NCI-H2029 treated with DMSO at 0.1 percent for 48 hours (cell line): ENCODE measurements around the gene SLC39A7.

Experiments
- DNase-seq: peaks from one replicate; lab custom pipeline; 2025; lab: John Stamatoyannopoulos, UW

Gene SLC39A7

GRCh38 chr6:33190504-33191107 is 10.1 kb upstream of the SLC39A7 start:
- DNase-seq: no peak

DNA sequence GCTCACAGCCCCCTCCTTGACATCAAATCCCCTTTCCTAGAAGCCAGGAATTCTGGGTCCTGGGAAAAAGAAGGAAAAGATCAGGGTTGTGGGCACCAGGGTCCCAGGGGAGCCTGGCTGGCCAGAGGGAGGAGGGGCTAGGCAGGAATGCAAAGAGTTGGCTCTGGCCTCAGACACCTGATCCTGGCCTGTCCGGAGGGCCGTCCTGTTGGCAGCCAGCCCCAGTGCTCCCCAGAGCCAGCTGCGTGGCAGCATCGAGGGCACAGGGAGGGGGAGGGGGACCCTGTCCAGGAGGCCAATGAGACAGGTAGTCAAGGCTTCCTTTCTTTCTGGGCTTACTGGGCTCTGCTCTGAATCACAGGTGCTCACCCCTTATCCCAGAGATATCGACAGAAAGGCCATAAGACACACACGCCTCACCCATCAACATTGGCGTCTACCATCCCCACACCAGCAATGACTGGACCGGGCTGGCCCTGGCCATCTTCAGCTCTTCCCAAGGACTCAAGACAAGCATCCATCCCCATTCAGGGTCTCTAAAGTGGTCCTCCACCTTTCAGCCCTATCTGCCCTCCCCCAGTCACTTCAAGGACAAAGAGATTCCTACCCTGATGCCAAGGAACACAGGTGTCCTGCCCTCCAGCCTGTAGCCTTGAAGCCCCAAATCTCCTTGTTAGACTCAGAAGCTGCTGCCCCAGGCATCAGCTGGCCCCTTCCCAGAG is 9.1 kb upstream of the SLC39A7 start:
- DNase-seq: no peak

GRCh38 chr6:33192105-33192646 is 8.5 kb upstream of the SLC39A7 start, which contains the start of gene COL11A2:
Gene COL11A2 (minus strand): TSS chr6:33192467. CDS start chr6:33192240, 227 bp downstream.
- DNase-seq: no peak

DNA sequence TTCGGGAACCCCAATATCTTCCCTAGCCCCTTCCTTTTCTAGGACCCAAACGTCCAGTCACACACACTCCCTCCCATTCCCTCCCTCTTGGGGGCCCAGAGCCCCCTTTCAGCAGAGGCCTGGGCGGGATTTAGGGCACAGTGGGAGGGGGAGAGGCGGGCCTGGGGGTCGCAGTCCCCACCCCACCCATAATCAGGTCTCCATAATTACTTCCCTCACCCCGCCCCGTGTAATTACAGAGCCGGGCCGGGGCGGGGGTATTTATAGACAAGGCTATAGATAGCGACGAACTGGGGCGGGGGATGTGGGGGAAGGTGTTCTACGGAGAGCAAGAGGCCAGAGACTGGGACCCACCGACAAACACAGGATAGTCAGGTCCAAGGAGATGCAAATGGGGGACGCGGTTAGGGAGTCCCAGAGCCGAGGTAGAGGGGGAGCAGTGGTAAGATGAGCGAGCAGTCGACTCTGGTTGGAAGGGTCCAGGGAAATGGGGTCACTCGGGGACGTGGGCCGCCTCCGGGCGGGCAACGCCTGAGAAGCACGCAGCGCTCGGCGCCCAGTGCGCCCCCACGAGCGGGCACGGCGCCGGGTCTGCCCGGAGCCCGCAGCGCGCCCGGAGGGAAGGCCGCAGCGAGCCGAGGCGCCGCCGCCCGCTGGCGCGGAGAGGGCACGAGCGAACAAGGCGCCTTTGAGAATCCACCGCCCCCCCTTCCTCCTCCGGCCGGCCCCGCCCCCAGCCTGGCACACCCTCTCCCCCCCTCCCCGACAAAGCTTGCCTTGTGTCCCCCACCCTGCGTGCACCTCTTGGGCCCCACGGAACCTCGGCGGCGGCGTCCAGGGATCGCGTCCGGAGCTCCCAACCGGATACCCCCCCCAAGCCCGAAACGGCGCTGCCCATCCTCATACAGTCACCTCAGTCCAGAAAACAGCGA is 7.7 kb upstream of the SLC39A7 start:
- no peak for DNase-seq

GRCh38 chr6:33193619-33194018 is 7.0 kb upstream of the SLC39A7 start:
- DNase-seq: no peak

DNA sequence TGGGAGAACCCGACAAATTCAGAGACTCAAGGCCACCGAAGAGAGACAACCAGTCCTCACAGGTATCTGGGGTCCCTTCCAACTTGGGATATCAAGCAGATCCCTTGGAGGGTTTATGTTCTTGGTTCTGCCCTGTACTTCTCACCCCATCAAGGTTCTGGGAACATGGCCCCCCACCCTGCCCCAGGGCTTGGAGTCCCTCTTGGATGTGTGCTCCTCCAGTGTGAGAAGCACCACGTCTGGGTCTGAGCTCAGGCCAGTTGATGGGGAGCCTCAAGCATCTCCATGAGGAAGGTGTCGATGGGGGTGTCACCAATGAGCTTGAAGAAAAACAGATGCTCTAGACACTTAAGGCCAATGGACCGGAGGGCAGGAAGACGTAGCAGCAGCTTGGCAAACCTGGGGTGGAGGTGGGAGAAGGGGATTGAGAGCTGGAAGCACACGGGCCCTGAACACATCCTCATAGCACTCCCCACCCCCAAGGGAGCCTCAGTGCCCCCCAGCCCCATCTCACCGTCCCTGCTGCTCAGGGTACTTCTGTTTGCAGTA is 6.2 kb upstream of the SLC39A7 start:
- no peak for DNase-seq

GRCh38 chr6:33195304-33196165 is 5.1 kb upstream of the SLC39A7 start:
- no peak for DNase-seq

DNA sequence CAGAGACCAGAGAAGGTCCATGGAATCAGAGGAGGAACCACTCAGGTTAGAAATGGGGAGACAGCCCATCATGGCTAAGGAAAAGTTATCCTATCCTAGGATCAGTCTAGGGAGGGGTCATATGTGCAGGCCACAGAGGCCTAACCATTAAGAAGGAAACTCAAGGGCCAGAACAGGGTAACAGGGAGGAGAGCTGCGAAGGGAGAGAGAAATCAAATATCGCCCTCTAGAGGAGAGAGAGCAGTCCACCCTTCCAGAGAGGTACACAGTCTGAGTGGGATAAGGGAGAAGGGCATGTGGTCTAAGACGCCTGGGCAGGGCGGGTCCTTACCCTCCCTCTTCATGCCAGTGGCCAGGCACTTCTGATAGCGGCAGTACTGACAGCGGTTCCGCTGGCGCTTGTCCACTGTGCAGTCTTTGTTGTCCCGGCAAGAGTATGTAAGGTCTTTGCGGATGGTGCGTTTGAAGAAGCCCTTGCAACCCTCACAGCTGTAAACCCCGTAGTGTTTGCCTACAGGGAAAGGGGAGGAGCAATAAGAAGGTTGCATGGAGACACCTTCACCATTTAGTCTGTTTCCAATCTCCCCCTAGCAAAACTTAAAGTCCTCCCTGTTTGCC is 3.1 kb upstream of the SLC39A7 start:
- peak; percentile 75 for DNase-seq

DNA sequence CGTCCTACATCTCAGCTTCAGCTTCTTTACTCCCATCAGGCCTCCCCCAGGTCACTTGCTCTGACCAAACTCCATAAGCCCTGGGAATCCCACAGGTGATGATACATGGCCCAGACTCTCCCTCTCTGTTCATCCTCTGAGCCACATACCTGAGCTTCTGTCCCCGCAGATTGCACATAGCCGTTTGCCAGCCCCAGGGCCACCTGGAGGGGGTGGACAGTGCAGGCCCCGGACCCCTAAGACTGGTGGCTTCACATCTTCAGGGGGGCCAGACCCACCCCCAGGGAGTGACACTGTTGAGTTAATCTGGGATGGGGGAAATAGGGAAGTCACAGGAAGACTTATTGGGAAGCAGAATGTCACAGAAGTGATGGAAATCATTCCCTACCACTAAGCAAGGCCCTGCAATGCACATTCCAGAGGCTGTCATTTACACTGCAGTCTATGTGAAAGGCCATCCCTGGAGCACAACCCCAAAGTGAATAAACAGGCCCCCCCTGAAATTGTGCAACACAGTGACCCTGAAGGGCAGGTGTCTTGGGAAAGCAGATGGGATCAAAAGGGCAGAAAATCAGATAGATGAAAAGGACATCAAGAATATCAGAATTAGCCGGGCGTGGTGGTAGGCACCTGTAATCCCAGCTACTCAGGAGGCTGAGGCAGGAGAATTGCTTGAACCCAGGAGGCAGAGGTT is 2.4 kb upstream of the SLC39A7 start:
- DNase-seq: no peak

- DNase-seq: no peak
These were observed 1.7 kb upstream of the SLC39A7 start for GRCh38 chr6:33198853-33199436.

- no peak for DNase-seq
These were observed 914 bp upstream of the SLC39A7 start for GRCh38 chr6:33199687-33200218.

DNA sequence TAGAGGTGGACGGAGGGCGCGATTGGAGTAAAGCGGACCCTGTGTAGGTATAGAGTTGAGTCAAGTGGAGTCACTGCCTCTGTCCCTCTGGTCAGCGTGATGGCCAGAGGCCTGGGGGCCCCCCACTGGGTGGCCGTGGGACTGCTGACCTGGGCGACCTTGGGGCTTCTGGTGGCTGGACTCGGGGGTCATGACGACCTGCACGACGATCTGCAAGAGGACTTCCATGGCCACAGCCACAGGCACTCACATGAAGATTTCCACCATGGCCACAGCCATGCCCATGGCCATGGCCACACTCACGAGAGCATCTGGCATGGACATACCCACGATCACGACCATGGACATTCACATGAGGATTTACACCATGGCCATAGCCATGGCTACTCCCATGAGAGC is 479 bp downstream of the SLC39A7 start:
- no peak for DNase-seq

GRCh38 chr6:33201935-33202334 is 1.3 kb downstream of the SLC39A7 start:
- DNase-seq: no peak

DNA sequence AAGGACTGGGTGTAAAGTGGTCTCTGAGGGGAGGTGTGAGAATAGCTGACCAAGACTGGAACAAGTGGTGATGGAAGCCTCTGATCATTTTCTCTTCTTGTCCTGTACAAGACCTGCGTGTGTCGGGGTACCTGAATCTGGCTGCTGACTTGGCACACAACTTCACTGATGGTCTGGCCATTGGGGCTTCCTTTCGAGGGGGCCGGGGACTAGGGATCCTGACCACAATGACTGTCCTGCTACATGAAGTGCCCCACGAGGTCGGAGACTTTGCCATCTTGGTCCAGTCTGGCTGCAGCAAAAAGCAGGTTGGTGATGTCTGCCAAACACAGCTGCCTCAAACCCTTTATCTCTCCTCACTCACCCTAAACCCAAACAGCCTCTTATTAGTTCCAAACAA is 2.1 kb downstream of the SLC39A7 start:
- DNase-seq: no peak

- DNase-seq: no peak
These were observed 2.9 kb downstream of the SLC39A7 start for GRCh38 chr6:33203443-33204164.

DNA sequence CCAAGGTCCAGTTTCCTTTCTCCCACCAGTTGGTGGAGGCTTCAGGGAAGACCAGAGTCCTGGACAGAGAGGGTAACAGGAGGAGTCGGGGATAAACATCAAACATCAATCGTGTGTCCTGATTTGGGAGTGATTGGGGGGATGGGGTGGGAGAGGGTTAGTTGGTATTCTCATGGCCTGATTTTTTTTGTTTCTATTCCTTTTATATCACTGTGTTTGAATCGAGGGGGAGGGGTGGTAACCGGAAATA is 3.4 kb downstream of the SLC39A7 start:
- DNase-seq: no peak

- peak; percentile 58 for DNase-seq
These were observed 3.9 kb downstream of the SLC39A7 start, which contains the start of gene HSD17B8 for GRCh38 chr6:33204415-33205190. Gene HSD17B8 (plus strand): TSS chr6:33204655. CDS start chr6:33204669, 14 bp downstream.
